ENCODE measurements around the gene DOK3. TPM values are rescaled to one million over a fixed set of nuclear protein-coding genes. Genes with fewer than 3 reads are reported as not detected.

DOK3 gene
- polyA plus RNA-seq, 3 donors: 62.8 to 196 (median 98.3) TPM

DNA sequence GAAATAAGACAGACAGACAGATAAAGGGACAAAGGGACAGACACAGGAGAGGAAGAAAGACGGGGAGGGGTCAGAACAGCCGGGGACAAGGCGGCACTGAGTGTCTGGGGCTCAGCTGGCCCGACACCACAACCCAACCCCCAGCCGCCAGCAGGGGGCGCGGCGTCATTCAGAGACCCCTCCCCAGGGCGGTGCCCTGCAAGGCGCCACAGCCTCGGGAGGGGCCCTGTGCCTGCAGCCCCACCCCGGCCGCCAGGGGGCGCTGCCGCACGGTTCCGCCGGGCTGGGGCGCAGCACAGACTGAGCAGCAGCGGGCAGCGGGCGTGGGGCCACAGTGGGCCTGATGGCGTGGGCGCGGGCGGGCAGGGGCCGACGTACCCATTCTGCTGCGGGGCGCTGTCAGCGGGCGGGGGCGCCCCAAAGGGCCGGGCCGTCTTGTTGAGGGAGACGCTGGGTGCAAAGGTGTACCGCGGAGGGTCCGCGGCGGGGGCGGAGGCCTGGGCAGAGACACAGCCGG lies 18.1 kb downstream of the DOK3 start:
- peak overlapping the region in 2 of 7 donors; percentile 18 to 68 for H3K27ac Mint-ChIP-seq
- H3K4me1 ChIP-seq (ENCODE audit: control insufficient read depth in 1 of 2, insufficient read depth in 2 of 2, low read length in 2 of 2): peaks cover 52 to 58% of the 10 kb centered on the region in 2 donors
- TF ChIP-seq CTCF (IDR thresholded peaks at IDR 0.05): peak; percentile 81

DNA sequence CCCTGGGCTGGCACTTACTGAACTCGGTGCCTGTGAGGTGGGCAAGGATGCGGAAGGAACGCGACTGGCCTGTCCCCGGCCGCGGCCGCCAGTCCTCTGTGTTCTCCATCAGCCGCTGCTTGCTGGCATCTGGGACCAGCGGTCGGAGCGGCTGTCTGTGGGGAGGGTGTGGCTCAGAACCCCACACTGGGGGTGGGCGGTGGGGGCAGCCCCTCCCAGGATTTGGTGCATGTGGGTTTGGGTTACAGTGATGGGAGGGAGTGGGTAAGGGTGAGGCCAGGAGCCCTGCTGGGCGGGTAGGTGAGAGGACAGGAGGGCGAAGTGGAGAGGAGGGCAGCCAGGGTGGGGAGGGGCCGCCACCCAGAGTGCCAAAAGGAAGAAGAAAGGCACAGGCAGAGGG lies 18.6 kb downstream of the DOK3 start:
- Histone ChIP-seq H3K9ac (ENCODE audit: insufficient read depth, low read length, poor library complexity, severe bottlenecking) (no peak overlapping the region), H3K27me3 (ENCODE audit: control insufficient read depth in 2 of 2, insufficient read depth in 2 of 2, low read length in 2 of 2) (no peaks in the 10 kb centered on the region), H3K9me3 (replicated peaks in 1 of 2; ENCODE audit: control insufficient read depth in 1 of 2, insufficient read depth in 1 of 2, low read length in 2 of 2) (no peaks in the 10 kb centered on the region), H4K20me1 (ENCODE audit: insufficient read depth, low read length) (peaks cover 31% of the 10 kb centered on the region), H2AFZ (ENCODE audit: insufficient read depth, low read depth, low read length, poor library complexity, severe bottlenecking) (no peak overlapping the region), H3K79me2 (ENCODE audit: insufficient read depth, low read length) (peaks cover 21% of the 10 kb centered on the region), H3K4me1 (ENCODE audit: control insufficient read depth in 1 of 2, insufficient read depth in 2 of 2, low read length in 2 of 2) (peaks cover 47 to 54% of the 10 kb centered on the region in 2 donors), H3K4me2 (replicated peaks; ENCODE audit: extremely low read depth, low read length, poor library complexity, severe bottlenecking) (no peak overlapping the region), H3K36me3 (replicated peaks in 1 of 2; ENCODE audit: control insufficient read depth in 1 of 2, insufficient read depth in 2 of 2, low read length in 2 of 2) (peaks cover 45 to 63% of the 10 kb centered on the region in 2 donors), H3K27ac (ENCODE audit: low read depth in 1 of 2, low read length in 2 of 2) (no peak overlapping the region), H3K4me3 (replicated peaks in 1 of 3; ENCODE audit: low read depth in 2 of 3, low read length in 3 of 3) (no peak overlapping the region)
- peak overlapping the region in 4 of 7 donors; percentile 32 to 68 (median 46) for H3K27ac Mint-ChIP-seq
- WGBS (ENCODE audit: insufficient coverage): 97% methylated on average over 11 of the region's 16 CpGs
- peaks cover 0 to 4% (median 0%) of the 10 kb centered on the region in 7 donors for H3K9me3 Mint-ChIP-seq
- intact Hi-C loops (cut with micrococcal nuclease): loop anchor here in 1 of 2 donors (10.0 kb wide), 1 partner anchor 54 kb away; no protein-coding TSS in a partner anchor
- no peak overlapping the region for H3K4me3 Mint-ChIP-seq
- peaks cover 45% of the 10 kb centered on the region for H3K4me1 Mint-ChIP-seq
- DNase-seq: no peak
- peaks cover 3 to 9% (median 4%) of the 10 kb centered on the region in 3 donors for H3K27me3 Mint-ChIP-seq (ENCODE audit: low read depth in 3 of 3)
- H3K36me3 Mint-ChIP-seq: peaks cover 59 to 74% of the 10 kb centered on the region in 2 donors
- TF ChIP-seq CTCF (IDR thresholded peaks at IDR 0.05): no peak

More for the DNA sequence above, 18.1 kb downstream of the DOK3 start:
- no peak overlapping the region for H3K4me3 ChIP-seq (replicated peaks in 1 of 3; ENCODE audit: low read depth in 2 of 3, low read length in 3 of 3)
- WGBS (ENCODE audit: insufficient coverage): 88% methylated on average over 30 of the region's 43 CpGs
- H2AFZ ChIP-seq (ENCODE audit: insufficient read depth, low read depth, low read length, poor library complexity, severe bottlenecking): no peak overlapping the region
- no peak overlapping the region for H3K27ac ChIP-seq (ENCODE audit: low read depth in 1 of 2, low read length in 2 of 2)
- peaks cover 40 to 58% of the 10 kb centered on the region in 2 donors for H3K36me3 ChIP-seq (replicated peaks in 1 of 2; ENCODE audit: control insufficient read depth in 1 of 2, insufficient read depth in 2 of 2, low read length in 2 of 2)
- H3K36me3 Mint-ChIP-seq: peaks cover 54 to 71% of the 10 kb centered on the region in 2 donors
- peaks cover 3 to 9% (median 4%) of the 10 kb centered on the region in 3 donors for H3K27me3 Mint-ChIP-seq (ENCODE audit: low read depth in 3 of 3)
- no peak overlapping the region for H3K9ac ChIP-seq (ENCODE audit: insufficient read depth, low read length, poor library complexity, severe bottlenecking)
- peaks cover 50% of the 10 kb centered on the region for H3K4me1 Mint-ChIP-seq
- H3K4me2 ChIP-seq (replicated peaks; ENCODE audit: extremely low read depth, low read length, poor library complexity, severe bottlenecking): no peak overlapping the region
- H3K27me3 ChIP-seq (ENCODE audit: control insufficient read depth in 2 of 2, insufficient read depth in 2 of 2, low read length in 2 of 2): no peaks in the 10 kb centered on the region
- peaks cover 26% of the 10 kb centered on the region for H3K79me2 ChIP-seq (ENCODE audit: insufficient read depth, low read length)
- DNase-seq: no peak
- intact Hi-C loops (cut with micrococcal nuclease): loop anchor here in 1 of 2 donors (10.0 kb wide), 1 partner anchor 53 kb away; no protein-coding TSS in a partner anchor
- H3K9me3 ChIP-seq (replicated peaks in 1 of 2; ENCODE audit: control insufficient read depth in 1 of 2, insufficient read depth in 1 of 2, low read length in 2 of 2): no peaks in the 10 kb centered on the region
- no peak overlapping the region for H3K4me3 Mint-ChIP-seq
- peaks cover 35% of the 10 kb centered on the region for H4K20me1 ChIP-seq (ENCODE audit: insufficient read depth, low read length)
- peaks cover 0 to 4% (median 0%) of the 10 kb centered on the region in 7 donors for H3K9me3 Mint-ChIP-seq

Data from CD14-positive monocyte (primary cell).